Right lobe of liver (tissue), 6 donors: ENCODE measurements around the gene MRPS25. TPM values are rescaled to one million over a fixed set of nuclear protein-coding genes. Genes with fewer than 3 reads are reported as not detected.

Experiments
- ATAC-seq, 4 donors: fragments of 200-7000 bp; cut with Tn5 transposase; one replicate each; pipeline ENCODE4 v1.9.1; 2020; ENCODE audit warnings: mild to moderate bottlenecking in 4 of 4, moderate library complexity in 4 of 4
- DNase-seq, 3 donors: peaks; one replicate each; pipeline ENCODE4 v3.0.0-alpha.2; 2020
- H3K27ac ChIP-seq, 3 donors: fragments of 200-600 bp; one replicate each; pipeline ENCODE4 v1.8.0; 2022
- H3K27me3 ChIP-seq, 2 donors: fragments of 200-600 bp; one replicate each; pipeline ENCODE4 v1.8.0; 2022
- H3K36me3 ChIP-seq, 4 donors: fragments of 200-600 bp; sonication (generic) in 1 of 4; one replicate each; pipeline versions ENCODE4 v1.5.1 to v1.8.0; 2017 to 2022; ENCODE audit warnings: control low read depth in 1 of 4
- H3K4me1 ChIP-seq, 4 donors: fragments of 200-600 bp; sonication (generic) in 1 of 4; one replicate each; pipeline versions ENCODE4 v1.5.1 to v1.8.0; 2017 to 2022; ENCODE audit warnings: control low read depth in 1 of 4
- H3K4me3 ChIP-seq, 3 donors: fragments of 200-600 bp; one replicate each; pipeline ENCODE4 v1.8.0; 2022
- H3K9me3 ChIP-seq, 4 donors: fragments of 200-600 bp; sonication (generic) in 1 of 4; one replicate each; pipeline versions ENCODE4 v1.5.1 to v1.8.0; 2017 to 2022; ENCODE audit warnings: control low read depth in 1 of 4
- CTCF ChIP-seq, 4 donors: fragments of 200-600 bp in 3 of 4; fragments of 450-650 bp in 1 of 4; IDR thresholded peaks; one replicate each; pipeline versions ENCODE4 v1.5.1 to v1.8.0; 2016 to 2022; ENCODE audit warnings: antibody characterized with exemption in 4 of 4, mild to moderate bottlenecking in 2 of 4
- POLR2A ChIP-seq: fragments of 450-650 bp; IDR thresholded peaks from one replicate; pipeline ENCODE4 v1.6.1; 2017; ENCODE audit warnings: antibody characterized with exemption, mild to moderate bottlenecking
- WGBS: methylation state at CpG from one replicate; pipeline ENCODE4 v1.1.6; 2018; ENCODE audit warnings: low coverage, low lambda C conversion rate; ENCODE audit not compliant: insufficient coverage; ENCODE audit errors: missing lambda C conversion rate; 5-methylcytosine and 5-hydroxymethylcytosine counted together
- intact Hi-C, 2 donors: fragments of 100-400 bp; cut with DNase I; formaldehyde crosslinking; loops; one replicate each; pipeline versions ENCODE4 v1.11.2 to v1.14.1; 2022
- total RNA-seq, 6 experiments: library from RNA; depleted of rRNA in 2 of 6; stranded (reverse); fragments of >200 nt in 2 of 6; fragmentation: NEBNext Ultra II Directional in 3 of 6; extraction: Animal tissue kit (Norgen Biotek cat#: 25700) in 3 of 6; gene quantifications; one replicate each; pipeline versions ENCODE4 v1.1.0 to v1.2.4, GENCODE V29; 2016 to 2023
- donor health status: DM: no; HTN: yes; CAD: no.
- donor health status: DM: no; HTN: no; CAD: no.
- donor health status: DM: no; HTN: no; CAD: no.
- donor health status: DM: no; HTN: yes; CAD: no.
- donor health status: DM: no; HTN: yes; CAD: no.

Gene MRPS25
- total RNA-seq, 6 experiments from 2014 or later, result 36.8 to 53.6 (median 48.0) TPM

GRCh38 chr3:15091575-15091974, 26.5 kb upstream of the MRPS25 start:
- Histone ChIP-seq H3K9me3 (no peaks in the 10 kb centered on the region), H3K27ac (no peak overlapping the region), H3K27me3 (no peaks in the 10 kb centered on the region), H3K4me3 (no peak overlapping the region), H3K36me3 (peaks cover 0 to 47% (median 8%) of the 10 kb centered on the region in 4 donors), H3K4me1 (no peaks in the 10 kb centered on the region)
- intact Hi-C loops, result no loop called here
- 86% methylated on average over 4 of the region's 5 CpGs for WGBS
- no peak for DNase-seq
- TF ChIP-seq POLR2A (no peak), CTCF (IDR thresholded peaks at IDR 0.05) (no peak)
- no peak for ATAC-seq

- no peaks in the 10 kb centered on the region for H3K27me3 ChIP-seq
- WGBS, result 100% methylated on average over 1 of the region's 1 CpG
- no peak for DNase-seq
Measured at GRCh38 chr3:15089201-15089600, 24.1 kb upstream of the MRPS25 start.

DNA sequence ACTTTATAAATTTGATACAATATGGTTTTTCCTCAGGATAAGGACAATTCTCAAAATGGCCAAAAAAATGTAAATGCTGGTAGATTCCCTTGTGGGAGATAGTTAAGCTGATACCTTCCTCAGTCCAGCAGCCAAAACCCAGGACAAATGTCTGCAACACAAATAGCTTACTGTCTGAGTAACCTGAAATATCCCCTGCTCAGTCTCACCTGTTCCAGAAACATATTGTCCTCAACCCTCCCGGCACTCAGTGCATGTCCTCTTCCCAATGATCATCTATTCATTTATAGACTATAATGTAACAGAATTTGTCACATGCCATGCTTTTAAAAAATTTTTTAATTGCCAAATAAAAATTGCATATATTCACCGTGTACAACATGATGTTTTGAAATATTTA, 21.6 kb upstream of the MRPS25 start:
- DNase-seq (no peak), ATAC-seq (no peak)
- H3K36me3 ChIP-seq, result peaks cover 0 to 55% (median 17%) of the 10 kb centered on the region in 4 donors
- H3K4me1 ChIP-seq, result no peaks in the 10 kb centered on the region
- WGBS, result 89% methylated on average over 2 of the region's 2 CpGs
- no peak for TF ChIP-seq CTCF (IDR thresholded peaks at IDR 0.05)
- no peak for TF ChIP-seq POLR2A
- H3K27me3 ChIP-seq, result no peaks in the 10 kb centered on the region
- H3K9me3 ChIP-seq, result no peaks in the 10 kb centered on the region
- intact Hi-C loops, result no loop called here
- H3K27ac ChIP-seq, result no peak overlapping the region
- no peak overlapping the region for H3K4me3 ChIP-seq

More at GRCh38 chr3:15089201-15089600, 24.1 kb upstream of the MRPS25 start:
- TF ChIP-seq CTCF (IDR thresholded peaks at IDR 0.05) (no peak), POLR2A (no peak)
- intact Hi-C loops, result no loop called here
- Histone ChIP-seq H3K4me3 (no peak overlapping the region), H3K36me3 (peaks cover 0 to 45% (median 7%) of the 10 kb centered on the region in 4 donors), H3K4me1 (no peaks in the 10 kb centered on the region), H3K9me3 (no peaks in the 10 kb centered on the region), H3K27ac (no peak overlapping the region)
- no peak for ATAC-seq

- intact Hi-C loops, result no loop called here
- H3K4me1 ChIP-seq, result no peaks in the 10 kb centered on the region
- H3K36me3 ChIP-seq, result peaks cover 0 to 56% (median 19%) of the 10 kb centered on the region in 4 donors
- TF ChIP-seq CTCF (IDR thresholded peaks at IDR 0.05), result no peak
- no peak for TF ChIP-seq POLR2A
- H3K27ac ChIP-seq, result no peak overlapping the region
- 100% methylated on average over 2 of the region's 2 CpGs for WGBS
- no peak for DNase-seq
- H3K4me3 ChIP-seq, result no peak overlapping the region
- ATAC-seq, result no peak
- no peaks in the 10 kb centered on the region for H3K27me3 ChIP-seq
- H3K9me3 ChIP-seq, result no peaks in the 10 kb centered on the region
Measured at GRCh38 chr3:15086263-15086662, 21.1 kb upstream of the MRPS25 start.

DNA sequence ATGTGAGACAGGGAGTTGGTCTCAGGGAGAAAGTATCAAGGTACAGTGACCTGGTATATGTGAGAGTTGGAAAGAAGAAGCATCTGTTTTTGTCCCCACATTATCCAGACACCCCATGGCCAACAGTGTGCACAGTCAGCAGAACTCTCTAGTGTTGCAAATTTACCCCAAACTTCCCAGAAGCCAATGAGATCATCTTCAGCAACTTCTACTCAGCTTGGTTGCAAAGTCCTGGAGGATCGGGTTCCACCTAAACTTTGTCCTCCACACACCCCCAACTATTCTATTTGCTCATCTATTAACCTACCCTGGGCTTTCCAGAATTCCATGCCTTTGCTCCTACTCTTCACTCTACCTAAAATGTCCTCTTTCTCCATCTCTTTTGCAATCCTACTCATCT, 18.1 kb upstream of the MRPS25 start:
- ATAC-seq (peak in 2 of 4 donors; percentile 51 to 79), DNase-seq (no peak)
- Histone ChIP-seq H3K27me3 (no peaks in the 10 kb centered on the region), H3K36me3 (peaks cover 10 to 62% (median 28%) of the 10 kb centered on the region in 4 donors), H3K4me3 (no peak overlapping the region), H3K9me3 (no peaks in the 10 kb centered on the region), H3K27ac (no peak overlapping the region), H3K4me1 (no peaks in the 10 kb centered on the region)
- TF ChIP-seq CTCF (IDR thresholded peaks at IDR 0.05), result no peak
- WGBS, result 0% methylated on average over 1 of the region's 1 CpG
- intact Hi-C loops, result no loop called here
